PC-3 (cell line): ENCODE measurements around the gene CPEB1.

Experiments
- EZH2 ChIP-seq: fragments of 300-600 bp; sonication (generic); IDR thresholded peaks from one replicate; pipeline ENCODE4 v1.6.1; 2017; ENCODE audit warnings: antibody characterized with exemption, mild to moderate bottlenecking, low read length; ENCODE audit not compliant: unreplicated experiment
- EZH2phosphoT487 ChIP-seq: fragments of 300-600 bp; sonication (generic); IDR thresholded peaks from 2 replicates; pipeline ENCODE4 v1.6.1; 2018; ENCODE audit warnings: mild to moderate bottlenecking, antibody characterized with exemption, low read length, borderline replicate concordance
- TF ChIP-seq, protein P1 (sequence below): fragments of 300-600 bp; sonication (generic); conservative IDR thresholded peaks from 2 replicates; pipeline ENCODE4 v1.5.1; 2017; ENCODE audit warnings: antibody characterized with exemption, low read depth, mild to moderate bottlenecking, low read length

GRCh38 chr15:82653483-82654168, 6.5 kb upstream of the CPEB1 start:
- TF ChIP-seq, protein P1, sequence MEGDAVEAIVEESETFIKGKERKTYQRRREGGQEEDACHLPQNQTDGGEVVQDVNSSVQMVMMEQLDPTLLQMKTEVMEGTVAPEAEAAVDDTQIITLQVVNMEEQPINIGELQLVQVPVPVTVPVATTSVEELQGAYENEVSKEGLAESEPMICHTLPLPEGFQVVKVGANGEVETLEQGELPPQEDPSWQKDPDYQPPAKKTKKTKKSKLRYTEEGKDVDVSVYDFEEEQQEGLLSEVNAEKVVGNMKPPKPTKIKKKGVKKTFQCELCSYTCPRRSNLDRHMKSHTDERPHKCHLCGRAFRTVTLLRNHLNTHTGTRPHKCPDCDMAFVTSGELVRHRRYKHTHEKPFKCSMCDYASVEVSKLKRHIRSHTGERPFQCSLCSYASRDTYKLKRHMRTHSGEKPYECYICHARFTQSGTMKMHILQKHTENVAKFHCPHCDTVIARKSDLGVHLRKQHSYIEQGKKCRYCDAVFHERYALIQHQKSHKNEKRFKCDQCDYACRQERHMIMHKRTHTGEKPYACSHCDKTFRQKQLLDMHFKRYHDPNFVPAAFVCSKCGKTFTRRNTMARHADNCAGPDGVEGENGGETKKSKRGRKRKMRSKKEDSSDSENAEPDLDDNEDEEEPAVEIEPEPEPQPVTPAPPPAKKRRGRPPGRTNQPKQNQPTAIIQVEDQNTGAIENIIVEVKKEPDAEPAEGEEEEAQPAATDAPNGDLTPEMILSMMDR: no peak
- TF ChIP-seq EZH2phosphoT487 (no peak), EZH2 (no peak)
